ENCODE results near the gene ATP1B1.

The ATP1B1 gene

DNA sequence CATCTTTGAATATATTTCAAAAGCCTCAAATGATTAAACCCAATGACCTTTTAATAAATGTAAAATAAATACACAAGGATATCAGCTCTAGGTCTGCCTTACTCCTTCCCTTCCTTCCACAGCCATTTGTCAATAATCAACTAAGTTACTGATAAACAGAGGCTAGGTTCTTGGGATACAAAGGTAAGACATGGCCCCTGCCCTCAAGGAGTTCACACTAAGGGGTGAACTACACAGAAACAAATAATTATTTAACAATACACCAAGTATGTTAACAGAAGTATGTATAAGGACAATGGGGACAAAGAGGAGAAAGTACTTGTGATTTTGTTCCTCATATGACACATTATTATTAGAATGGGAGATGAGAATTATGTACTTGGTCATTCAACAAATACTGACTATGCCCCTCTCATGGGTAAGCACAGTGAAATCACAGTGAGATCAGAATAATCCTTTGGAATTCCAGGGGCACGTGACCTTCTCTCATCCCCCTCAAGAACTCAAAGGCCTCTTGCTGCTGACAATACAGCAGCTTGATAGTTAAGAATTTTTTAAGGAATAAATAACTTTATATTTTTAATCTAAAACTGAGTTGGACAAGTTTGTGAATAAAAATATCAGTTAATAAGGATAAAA, 40.2 kb downstream of the ATP1B1 start:
- Histone ChIP-seq H3K4me3 (ENCODE audit: low read depth in 1 of 2, low read length in 2 of 2) (no peak overlapping the region), H3K36me3 (ENCODE audit: control insufficient read depth in 1 of 2, insufficient read depth in 2 of 2, low read length in 2 of 2) (no peaks in the 10 kb centered on the region), H3K4me1 (ENCODE audit: control insufficient read depth in 1 of 2, insufficient read depth in 2 of 2, low read length in 2 of 2) (no peaks in the 10 kb centered on the region), H3K27ac (ENCODE audit: low read length) (no peak overlapping the region), H3K9me3 (ENCODE audit: control insufficient read depth in 1 of 2, low read length in 2 of 2) (no peaks in the 10 kb centered on the region), H3K27me3 (ENCODE audit: low read depth, low read length) (no peaks in the 10 kb centered on the region)

DNA sequence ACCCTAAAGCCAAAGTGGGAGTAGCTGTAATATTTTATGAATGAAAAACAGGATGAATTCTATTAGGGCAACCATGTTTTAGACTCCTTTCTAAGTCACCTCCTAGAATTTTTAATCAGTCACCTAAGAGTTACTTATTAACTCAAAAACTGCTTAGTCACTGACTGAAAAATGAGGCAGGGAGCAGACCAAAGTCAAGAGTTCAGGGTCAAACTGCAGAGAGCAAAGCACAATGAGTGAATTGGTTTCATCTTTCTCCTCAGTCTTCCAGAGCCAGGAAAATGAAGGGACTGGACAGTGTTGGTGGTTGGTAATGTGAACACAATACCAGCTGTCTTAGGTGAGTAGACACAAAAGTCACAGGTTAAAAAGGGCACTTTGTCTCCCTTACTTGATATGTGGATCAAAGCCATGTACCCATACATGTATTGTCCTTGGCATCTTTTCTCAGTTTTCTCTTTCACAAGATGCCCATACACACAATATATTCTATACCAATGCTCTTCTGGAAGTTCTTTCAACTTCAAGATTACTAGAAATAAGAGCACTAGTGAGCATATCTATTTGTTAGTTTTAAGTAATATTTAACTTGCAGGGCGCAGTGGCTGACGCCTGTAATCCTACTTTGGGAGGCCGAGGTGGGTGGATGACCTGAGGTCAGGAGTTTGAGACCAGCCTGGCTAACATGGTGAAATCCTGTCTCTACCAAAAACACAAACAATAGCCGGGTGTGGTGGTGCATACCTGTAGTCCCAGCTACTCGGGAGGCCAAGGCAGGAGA, 42.2 kb downstream of the ATP1B1 start:
- Histone ChIP-seq H3K9me3 (ENCODE audit: control insufficient read depth in 1 of 2, low read length in 2 of 2) (no peaks in the 10 kb centered on the region), H3K4me1 (ENCODE audit: control insufficient read depth in 1 of 2, insufficient read depth in 2 of 2, low read length in 2 of 2) (no peaks in the 10 kb centered on the region), H3K36me3 (ENCODE audit: control insufficient read depth in 1 of 2, insufficient read depth in 2 of 2, low read length in 2 of 2) (no peaks in the 10 kb centered on the region), H3K4me3 (ENCODE audit: low read depth in 1 of 2, low read length in 2 of 2) (no peak overlapping the region), H3K27me3 (ENCODE audit: low read depth, low read length) (no peaks in the 10 kb centered on the region), H3K27ac (ENCODE audit: low read length) (no peak overlapping the region)

- no peaks in the 10 kb centered on the region for H3K27me3 ChIP-seq (ENCODE audit: low read depth, low read length)
- H3K4me3 ChIP-seq (ENCODE audit: low read depth in 1 of 2, low read length in 2 of 2) = no peak overlapping the region
- no peaks in the 10 kb centered on the region for H3K9me3 ChIP-seq (ENCODE audit: control insufficient read depth in 1 of 2, low read length in 2 of 2)
- H3K4me1 ChIP-seq (ENCODE audit: control insufficient read depth in 1 of 2, insufficient read depth in 2 of 2, low read length in 2 of 2) = no peaks in the 10 kb centered on the region
- H3K27ac ChIP-seq (ENCODE audit: low read length) = no peak overlapping the region
- no peaks in the 10 kb centered on the region for H3K36me3 ChIP-seq (ENCODE audit: control insufficient read depth in 1 of 2, insufficient read depth in 2 of 2, low read length in 2 of 2)
Measured at GRCh38 chr1:169149555-169150286, 43.2 kb downstream of the ATP1B1 start.

- H3K27ac ChIP-seq (ENCODE audit: low read length) = no peak overlapping the region
- H3K36me3 ChIP-seq (ENCODE audit: control insufficient read depth in 1 of 2, insufficient read depth in 2 of 2, low read length in 2 of 2) = no peaks in the 10 kb centered on the region
- H3K27me3 ChIP-seq (ENCODE audit: low read depth, low read length) = no peaks in the 10 kb centered on the region
- no peaks in the 10 kb centered on the region for H3K4me1 ChIP-seq (ENCODE audit: control insufficient read depth in 1 of 2, insufficient read depth in 2 of 2, low read length in 2 of 2)
- no peaks in the 10 kb centered on the region for H3K9me3 ChIP-seq (ENCODE audit: control insufficient read depth in 1 of 2, low read length in 2 of 2)
- H3K4me3 ChIP-seq (ENCODE audit: low read depth in 1 of 2, low read length in 2 of 2) = no peak overlapping the region
Measured at GRCh38 chr1:169150641-169151337, 44.3 kb downstream of the ATP1B1 start.

- no peaks in the 10 kb centered on the region for H3K27me3 ChIP-seq (ENCODE audit: low read depth, low read length)
- no peaks in the 10 kb centered on the region for H3K9me3 ChIP-seq (ENCODE audit: control insufficient read depth in 1 of 2, low read length in 2 of 2)
- no peaks in the 10 kb centered on the region for H3K4me1 ChIP-seq (ENCODE audit: control insufficient read depth in 1 of 2, insufficient read depth in 2 of 2, low read length in 2 of 2)
- H3K36me3 ChIP-seq (ENCODE audit: control insufficient read depth in 1 of 2, insufficient read depth in 2 of 2, low read length in 2 of 2) = no peaks in the 10 kb centered on the region
- no peak overlapping the region for H3K27ac ChIP-seq (ENCODE audit: low read length)
- H3K4me3 ChIP-seq (ENCODE audit: low read depth in 1 of 2, low read length in 2 of 2) = no peak overlapping the region
Measured at GRCh38 chr1:169151338-169151837, 44.9 kb downstream of the ATP1B1 start.

DNA sequence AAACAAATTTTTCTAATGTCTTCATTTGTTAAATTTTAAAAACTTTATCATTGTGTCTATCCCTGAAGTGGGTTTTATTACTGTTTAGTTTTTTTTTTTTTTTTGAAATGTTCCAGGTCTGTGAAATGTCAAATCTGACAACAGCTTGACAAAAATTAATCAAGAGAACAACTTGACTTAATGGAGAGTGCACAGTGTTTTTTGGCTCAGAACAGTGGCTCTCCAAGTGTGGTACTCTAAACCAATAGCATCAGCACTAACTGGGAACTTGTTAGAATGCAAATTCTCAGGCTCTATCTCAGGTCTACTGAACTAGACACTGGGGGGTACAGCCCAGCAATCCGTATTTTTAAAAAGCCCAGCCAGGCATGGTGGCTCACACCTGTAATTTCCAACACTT, 49.2 kb downstream of the ATP1B1 start:
- no peak overlapping the region for H3K27ac ChIP-seq (ENCODE audit: low read length)
- H3K36me3 ChIP-seq (ENCODE audit: control insufficient read depth in 1 of 2, insufficient read depth in 2 of 2, low read length in 2 of 2) = peaks cover 0 to 3% of the 10 kb centered on the region in 2 donors
- no peaks in the 10 kb centered on the region for H3K27me3 ChIP-seq (ENCODE audit: low read depth, low read length)
- peaks cover 2 to 4% of the 10 kb centered on the region in 2 donors for H3K4me1 ChIP-seq (ENCODE audit: control insufficient read depth in 1 of 2, insufficient read depth in 2 of 2, low read length in 2 of 2)
- H3K4me3 ChIP-seq (ENCODE audit: low read depth in 1 of 2, low read length in 2 of 2) = no peak overlapping the region
- no peaks in the 10 kb centered on the region for H3K9me3 ChIP-seq (ENCODE audit: control insufficient read depth in 1 of 2, low read length in 2 of 2)

- H3K4me3 ChIP-seq (ENCODE audit: low read depth in 1 of 2, low read length in 2 of 2) = no peak overlapping the region
- no peak overlapping the region for H3K27ac ChIP-seq (ENCODE audit: low read length)
- peaks cover 4 to 10% of the 10 kb centered on the region in 2 donors for H3K4me1 ChIP-seq (ENCODE audit: control insufficient read depth in 1 of 2, insufficient read depth in 2 of 2, low read length in 2 of 2)
- H3K36me3 ChIP-seq (ENCODE audit: control insufficient read depth in 1 of 2, insufficient read depth in 2 of 2, low read length in 2 of 2) = peaks cover 0 to 3% of the 10 kb centered on the region in 2 donors
- H3K9me3 ChIP-seq (ENCODE audit: control insufficient read depth in 1 of 2, low read length in 2 of 2) = no peaks in the 10 kb centered on the region
- H3K27me3 ChIP-seq (ENCODE audit: low read depth, low read length) = no peaks in the 10 kb centered on the region
Measured at GRCh38 chr1:169156580-169156979, 50.1 kb downstream of the ATP1B1 start.

- Histone ChIP-seq H3K9me3 (ENCODE audit: control insufficient read depth in 1 of 2, low read length in 2 of 2) (no peaks in the 10 kb centered on the region), H3K27me3 (ENCODE audit: low read depth, low read length) (no peaks in the 10 kb centered on the region), H3K36me3 (ENCODE audit: control insufficient read depth in 1 of 2, insufficient read depth in 2 of 2, low read length in 2 of 2) (peaks cover 0 to 3% of the 10 kb centered on the region in 2 donors), H3K4me1 (ENCODE audit: control insufficient read depth in 1 of 2, insufficient read depth in 2 of 2, low read length in 2 of 2) (peaks cover 4 to 14% of the 10 kb centered on the region in 2 donors), H3K4me3 (ENCODE audit: low read depth in 1 of 2, low read length in 2 of 2) (no peak overlapping the region), H3K27ac (ENCODE audit: low read length) (no peak overlapping the region)
Measured at GRCh38 chr1:169160845-169161495, 54.5 kb downstream of the ATP1B1 start.

DNA sequence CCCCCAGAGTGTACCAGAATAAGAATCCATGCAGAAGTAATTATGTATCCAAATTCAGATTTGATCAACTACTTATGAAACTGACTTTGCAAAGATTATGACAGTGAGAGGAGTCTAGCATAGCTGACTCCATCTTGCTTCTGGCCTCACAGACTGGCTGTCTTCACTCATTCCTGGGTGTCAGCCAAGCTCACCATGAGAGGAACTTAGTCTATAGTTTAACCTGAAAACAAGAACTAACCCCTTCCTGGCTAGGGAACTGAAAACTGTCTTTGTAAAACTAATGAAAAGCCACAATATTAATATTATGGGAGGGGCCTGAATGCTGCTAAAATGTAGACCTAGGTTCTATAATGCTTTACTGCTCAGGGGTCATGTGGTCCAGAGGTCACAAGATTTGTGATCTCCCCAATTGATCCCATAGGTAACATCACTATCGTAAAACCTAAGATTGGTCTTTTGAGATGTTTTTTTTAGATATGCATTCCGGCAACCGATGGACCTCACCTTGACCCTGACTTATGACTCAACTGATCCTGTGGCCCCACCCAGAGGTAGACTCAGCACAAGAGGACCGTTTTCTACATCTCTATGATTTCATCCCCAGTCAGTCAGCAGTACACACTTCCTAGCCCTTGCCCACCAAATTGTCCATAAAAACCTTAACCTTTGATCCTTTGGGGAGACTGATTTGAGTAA, 55.2 kb downstream of the ATP1B1 start:
- Histone ChIP-seq H3K27me3 (ENCODE audit: low read depth, low read length) (no peaks in the 10 kb centered on the region), H3K27ac (ENCODE audit: low read length) (no peak overlapping the region), H3K36me3 (ENCODE audit: control insufficient read depth in 1 of 2, insufficient read depth in 2 of 2, low read length in 2 of 2) (peaks cover 0 to 3% of the 10 kb centered on the region in 2 donors), H3K4me1 (ENCODE audit: control insufficient read depth in 1 of 2, insufficient read depth in 2 of 2, low read length in 2 of 2) (peaks cover 4 to 14% of the 10 kb centered on the region in 2 donors), H3K4me3 (ENCODE audit: low read depth in 1 of 2, low read length in 2 of 2) (no peak overlapping the region), H3K9me3 (ENCODE audit: control insufficient read depth in 1 of 2, low read length in 2 of 2) (no peaks in the 10 kb centered on the region)

DNA sequence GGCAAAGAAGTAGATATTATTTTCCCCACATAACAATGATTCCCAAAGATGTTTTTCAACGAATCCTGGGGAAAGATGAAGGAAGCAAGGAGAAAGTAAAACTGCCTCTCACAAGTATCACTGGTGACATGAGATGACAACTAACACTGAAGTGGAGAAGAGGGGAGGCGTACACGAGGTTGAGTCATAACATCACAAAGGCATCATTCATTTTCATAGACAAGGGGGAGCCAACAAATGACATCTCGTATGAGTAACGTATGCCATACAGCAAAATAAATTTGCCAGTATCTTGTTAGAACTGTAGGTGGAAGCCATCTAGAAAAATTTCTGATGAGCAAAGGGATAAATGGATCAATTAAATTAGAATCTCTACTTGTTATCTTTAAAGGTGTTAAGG, 56.6 kb downstream of the ATP1B1 start:
- Histone ChIP-seq H3K4me1 (ENCODE audit: control insufficient read depth in 1 of 2, insufficient read depth in 2 of 2, low read length in 2 of 2) (peaks cover 0 to 14% of the 10 kb centered on the region in 2 donors), H3K27me3 (ENCODE audit: low read depth, low read length) (no peaks in the 10 kb centered on the region), H3K4me3 (ENCODE audit: low read depth in 1 of 2, low read length in 2 of 2) (no peak overlapping the region), H3K36me3 (ENCODE audit: control insufficient read depth in 1 of 2, insufficient read depth in 2 of 2, low read length in 2 of 2) (no peaks in the 10 kb centered on the region), H3K9me3 (ENCODE audit: control insufficient read depth in 1 of 2, low read length in 2 of 2) (no peaks in the 10 kb centered on the region), H3K27ac (ENCODE audit: low read length) (no peak overlapping the region)
